PFSK-1 (cell line): ENCODE measurements around the gene NPHP1.

ENCODE experiments used
- POLR2AphosphoS5 ChIP-seq: IDR thresholded peaks from 2 replicates; pipeline ENCODE4 v1.6.1; 2012; ENCODE audit warnings: low read depth, mild to moderate bottlenecking, control low read depth, low read length, moderate library complexity
- SIN3A ChIP-seq: IDR thresholded peaks from 2 replicates; pipeline ENCODE4 v1.6.1; 2012; ENCODE audit warnings: mild to moderate bottlenecking, low read length, moderate library complexity, borderline replicate concordance; ENCODE audit not compliant: insufficient read depth
- TF ChIP-seq, protein P1 (sequence below), 2 experiments: IDR thresholded peaks; 2 replicates each; pipeline versions ENCODE4 v1.6.1 to v1.8.0; 2011 to 2012; ENCODE audit warnings: low read depth in 2 of 2, low read length in 2 of 2, control low read depth in 1 of 2, inconsistent platforms in 1 of 2, mild to moderate bottlenecking in 1 of 2, moderate library complexity in 1 of 2; ENCODE audit not compliant: insufficient read depth in 1 of 2

DNA sequence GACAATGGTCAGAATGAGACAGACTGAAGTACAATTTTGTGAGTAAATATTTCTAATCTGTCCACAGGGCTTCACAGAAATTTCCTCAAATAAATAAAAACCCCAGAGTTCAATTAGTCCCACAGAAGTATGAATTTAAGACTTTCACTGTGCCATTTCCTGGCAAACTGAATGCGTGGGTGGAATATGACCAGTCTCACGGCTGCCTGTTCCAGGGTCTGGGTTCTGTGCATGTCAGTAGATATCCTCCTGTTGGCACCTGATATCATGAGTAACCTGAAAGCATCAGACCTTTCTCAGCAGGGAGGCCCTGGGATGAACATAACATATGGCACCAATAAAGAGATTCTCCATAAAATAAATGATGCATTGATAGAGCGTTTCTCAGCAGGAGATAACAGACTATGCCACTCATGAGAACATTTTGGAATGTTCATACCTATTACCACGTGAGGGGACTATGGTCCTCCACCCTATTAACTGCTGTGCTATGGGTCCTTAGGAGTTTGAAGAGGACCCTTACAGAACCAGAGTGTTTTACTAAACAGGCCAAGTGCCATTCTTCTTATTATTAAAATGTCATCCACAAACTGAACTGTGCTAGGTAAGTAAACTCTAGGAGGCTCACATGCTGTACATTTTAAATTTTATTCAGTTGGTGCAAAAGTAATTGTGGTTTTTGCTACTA lies 78.6 kb downstream of the NPHP1 start:
- TF ChIP-seq POLR2AphosphoS5: no peak
- TF ChIP-seq SIN3A: no peak
- TF ChIP-seq, protein P1, sequence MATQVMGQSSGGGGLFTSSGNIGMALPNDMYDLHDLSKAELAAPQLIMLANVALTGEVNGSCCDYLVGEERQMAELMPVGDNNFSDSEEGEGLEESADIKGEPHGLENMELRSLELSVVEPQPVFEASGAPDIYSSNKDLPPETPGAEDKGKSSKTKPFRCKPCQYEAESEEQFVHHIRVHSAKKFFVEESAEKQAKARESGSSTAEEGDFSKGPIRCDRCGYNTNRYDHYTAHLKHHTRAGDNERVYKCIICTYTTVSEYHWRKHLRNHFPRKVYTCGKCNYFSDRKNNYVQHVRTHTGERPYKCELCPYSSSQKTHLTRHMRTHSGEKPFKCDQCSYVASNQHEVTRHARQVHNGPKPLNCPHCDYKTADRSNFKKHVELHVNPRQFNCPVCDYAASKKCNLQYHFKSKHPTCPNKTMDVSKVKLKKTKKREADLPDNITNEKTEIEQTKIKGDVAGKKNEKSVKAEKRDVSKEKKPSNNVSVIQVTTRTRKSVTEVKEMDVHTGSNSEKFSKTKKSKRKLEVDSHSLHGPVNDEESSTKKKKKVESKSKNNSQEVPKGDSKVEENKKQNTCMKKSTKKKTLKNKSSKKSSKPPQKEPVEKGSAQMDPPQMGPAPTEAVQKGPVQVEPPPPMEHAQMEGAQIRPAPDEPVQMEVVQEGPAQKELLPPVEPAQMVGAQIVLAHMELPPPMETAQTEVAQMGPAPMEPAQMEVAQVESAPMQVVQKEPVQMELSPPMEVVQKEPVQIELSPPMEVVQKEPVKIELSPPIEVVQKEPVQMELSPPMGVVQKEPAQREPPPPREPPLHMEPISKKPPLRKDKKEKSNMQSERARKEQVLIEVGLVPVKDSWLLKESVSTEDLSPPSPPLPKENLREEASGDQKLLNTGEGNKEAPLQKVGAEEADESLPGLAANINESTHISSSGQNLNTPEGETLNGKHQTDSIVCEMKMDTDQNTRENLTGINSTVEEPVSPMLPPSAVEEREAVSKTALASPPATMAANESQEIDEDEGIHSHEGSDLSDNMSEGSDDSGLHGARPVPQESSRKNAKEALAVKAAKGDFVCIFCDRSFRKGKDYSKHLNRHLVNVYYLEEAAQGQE (IDR thresholded peaks at IDR 0.05; ENCODE audit: insufficient read depth in 1 of 2, low read depth in 2 of 2, low read length in 2 of 2): no peak
